Neuron (in vitro differentiated cells): Measurements from ENCODE around the gene PRIMA1.

Experiments
- H2AFZ ChIP-seq: one replicate; pipeline ENCODE4 v1.6.1; 2013; ENCODE audit warnings: low read depth, mild to moderate bottlenecking, inconsistent platforms, low read length, moderate library complexity
- H3K27me3 ChIP-seq: one replicate; pipeline ENCODE4 v1.6.1; 2013; ENCODE audit warnings: low read length; ENCODE audit not compliant: insufficient read depth
- H3K36me3 ChIP-seq: one replicate; pipeline ENCODE4 v1.6.1; 2013; ENCODE audit warnings: low read length; ENCODE audit not compliant: insufficient read depth
- H3K4me1 ChIP-seq: one replicate; pipeline ENCODE4 v1.6.1; 2013; ENCODE audit warnings: low read length; ENCODE audit not compliant: insufficient read depth
- H3K4me3 ChIP-seq: 2 replicates; pipeline ENCODE4 v1.5.1; 2013; ENCODE audit warnings: mild to moderate bottlenecking, low read length, moderate library complexity
- H3K9me3 ChIP-seq: one replicate; pipeline ENCODE4 v1.6.1; 2013; ENCODE audit warnings: low read length

Gene PRIMA1

GRCh38 chr14:93744876-93745275, 43.4 kb downstream of the PRIMA1 start:
- no peaks in the 10 kb centered on the region for H3K4me1 ChIP-seq
- H3K4me3 ChIP-seq = no peak overlapping the region

GRCh38 chr14:93744176-93744575, 44.1 kb downstream of the PRIMA1 start:
- Histone ChIP-seq H2AFZ (no peak overlapping the region), H3K27me3 (no peaks in the 10 kb centered on the region), H3K9me3 (no peaks in the 10 kb centered on the region), H3K4me3 (no peak overlapping the region), H3K36me3 (no peaks in the 10 kb centered on the region), H3K4me1 (no peaks in the 10 kb centered on the region)

More at GRCh38 chr14:93744876-93745275, 43.4 kb downstream of the PRIMA1 start:
- H3K9me3 ChIP-seq = no peaks in the 10 kb centered on the region
- H3K36me3 ChIP-seq = no peaks in the 10 kb centered on the region
- H2AFZ ChIP-seq = no peak overlapping the region
- no peaks in the 10 kb centered on the region for H3K27me3 ChIP-seq

GRCh38 chr14:93743270-93744060, 44.8 kb downstream of the PRIMA1 start:
- H3K9me3 ChIP-seq = no peaks in the 10 kb centered on the region
- H3K4me1 ChIP-seq = no peaks in the 10 kb centered on the region

GRCh38 chr14:93742761-93743160, 45.5 kb downstream of the PRIMA1 start:
- H3K36me3 ChIP-seq = no peaks in the 10 kb centered on the region
- H2AFZ ChIP-seq = no peak overlapping the region
- no peaks in the 10 kb centered on the region for H3K9me3 ChIP-seq
- H3K4me1 ChIP-seq = no peaks in the 10 kb centered on the region
- H3K27me3 ChIP-seq = no peaks in the 10 kb centered on the region
- no peak overlapping the region for H3K4me3 ChIP-seq

More at GRCh38 chr14:93743270-93744060, 44.8 kb downstream of the PRIMA1 start:
- Histone ChIP-seq H3K36me3 (no peaks in the 10 kb centered on the region), H2AFZ (no peak overlapping the region), H3K4me3 (no peak overlapping the region), H3K27me3 (no peaks in the 10 kb centered on the region)

- H3K36me3 ChIP-seq = no peaks in the 10 kb centered on the region
- H3K4me3 ChIP-seq = no peak overlapping the region
- H3K9me3 ChIP-seq = no peaks in the 10 kb centered on the region
- no peaks in the 10 kb centered on the region for H3K27me3 ChIP-seq
- H3K4me1 ChIP-seq = no peaks in the 10 kb centered on the region
- no peak overlapping the region for H2AFZ ChIP-seq
These were observed 46.6 kb downstream of the PRIMA1 start for GRCh38 chr14:93741556-93742230.

- H3K9me3 ChIP-seq = no peaks in the 10 kb centered on the region
- H3K36me3 ChIP-seq = no peaks in the 10 kb centered on the region
- H3K4me3 ChIP-seq = no peak overlapping the region
- no peak overlapping the region for H2AFZ ChIP-seq
- H3K4me1 ChIP-seq = no peaks in the 10 kb centered on the region
- no peaks in the 10 kb centered on the region for H3K27me3 ChIP-seq
These were observed 50.7 kb downstream of the PRIMA1 start for GRCh38 chr14:93737634-93738033.

- H2AFZ ChIP-seq = no peak overlapping the region
- H3K9me3 ChIP-seq = no peaks in the 10 kb centered on the region
- H3K36me3 ChIP-seq = no peaks in the 10 kb centered on the region
- H3K4me3 ChIP-seq = no peak overlapping the region
- H3K27me3 ChIP-seq = no peaks in the 10 kb centered on the region
- no peaks in the 10 kb centered on the region for H3K4me1 ChIP-seq
These were observed 51.8 kb downstream of the PRIMA1 start for GRCh38 chr14:93736378-93737014.

GRCh38 chr14:93735206-93735605, 53.1 kb downstream of the PRIMA1 start:
- no peaks in the 10 kb centered on the region for H3K27me3 ChIP-seq
- no peak overlapping the region for H2AFZ ChIP-seq
- no peak overlapping the region for H3K4me3 ChIP-seq
- no peaks in the 10 kb centered on the region for H3K4me1 ChIP-seq
- no peaks in the 10 kb centered on the region for H3K36me3 ChIP-seq
- H3K9me3 ChIP-seq = no peaks in the 10 kb centered on the region

- Histone ChIP-seq H3K36me3 (no peaks in the 10 kb centered on the region), H2AFZ (no peak overlapping the region), H3K27me3 (no peaks in the 10 kb centered on the region), H3K9me3 (no peaks in the 10 kb centered on the region), H3K4me1 (no peaks in the 10 kb centered on the region), H3K4me3 (no peak overlapping the region)
These were observed 54.0 kb downstream of the PRIMA1 start for GRCh38 chr14:93734086-93734822.

GRCh38 chr14:93733631-93734030, 54.7 kb downstream of the PRIMA1 start:
- Histone ChIP-seq H2AFZ (no peak overlapping the region), H3K27me3 (no peaks in the 10 kb centered on the region), H3K9me3 (no peaks in the 10 kb centered on the region), H3K4me3 (no peak overlapping the region), H3K36me3 (no peaks in the 10 kb centered on the region), H3K4me1 (no peaks in the 10 kb centered on the region)

- H3K4me3 ChIP-seq = no peak overlapping the region
- H3K27me3 ChIP-seq = no peaks in the 10 kb centered on the region
- H3K4me1 ChIP-seq = no peaks in the 10 kb centered on the region
- no peaks in the 10 kb centered on the region for H3K9me3 ChIP-seq
- H3K36me3 ChIP-seq = no peaks in the 10 kb centered on the region
- no peak overlapping the region for H2AFZ ChIP-seq
These were observed 55.1 kb downstream of the PRIMA1 start for GRCh38 chr14:93733231-93733630.

- Histone ChIP-seq H2AFZ (no peak overlapping the region), H3K36me3 (no peaks in the 10 kb centered on the region), H3K4me3 (no peak overlapping the region), H3K9me3 (no peaks in the 10 kb centered on the region), H3K27me3 (no peaks in the 10 kb centered on the region), H3K4me1 (no peaks in the 10 kb centered on the region)
These were observed 55.8 kb downstream of the PRIMA1 start for GRCh38 chr14:93732524-93732923.

- no peak overlapping the region for H2AFZ ChIP-seq
- no peaks in the 10 kb centered on the region for H3K4me1 ChIP-seq
- no peaks in the 10 kb centered on the region for H3K27me3 ChIP-seq
- no peaks in the 10 kb centered on the region for H3K36me3 ChIP-seq
- no peaks in the 10 kb centered on the region for H3K9me3 ChIP-seq
- no peak overlapping the region for H3K4me3 ChIP-seq
These were observed 56.5 kb downstream of the PRIMA1 start for GRCh38 chr14:93731753-93732152.
